HepG2 (cell line): ENCODE data around the gene HOXA7. TPM values are rescaled to one million over a fixed set of nuclear protein-coding genes. Genes with fewer than 3 reads are reported as not detected.

Source experiments
- ATAC-seq: fragments of 200-7000 bp; cut with Tn5 transposase; 3 replicates; pipeline ENCODE4 v1.9.1; 2020; ENCODE audit warnings: mild to moderate bottlenecking, moderate library complexity
- BruUV-seq: library from RNA; stranded (reverse); fragments of 400-500 nt; replicated peaks from 2 replicates; lab custom pipeline; 2021; lab: Mats Ljungman, UMichigan
- CTCF ChIA-PET: fragments of 300-600 bp; formaldehyde crosslinking; extraction: SDS; loops from one replicate; lab custom pipeline; 2021; ENCODE audit warnings: low total read pairs, inconsistent platforms, low intra/inter-chr PET ratio; lab: Yijun Ruan, JAX
- POLR2A ChIA-PET: fragments of 350-600 bp; sonication (Branson Sonifier 250); formaldehyde crosslinking; loops from one replicate; lab custom pipeline; 2020; ENCODE audit warnings: antibody characterized with exemption, inconsistent platforms; lab: Yijun Ruan, JAX
- DNase-seq: peaks from one replicate; pipeline ENCODE4 v3.0.0-alpha.2; 2015; ENCODE audit warnings: low spot score
- FAIRE-seq: peaks from 3 replicates; lab custom pipeline; 2011; peaks lifted over from hg19 to GRCh38; lab: Jason Lieb, UNC
- H2AFZ ChIP-seq: one replicate; pipeline ENCODE4 v1.6.1; 2011; ENCODE audit warnings: low read length, inconsistent platforms
- H3K27ac ChIP-seq: fragments of 300-600 bp; 3 replicates; pipeline ENCODE4 v1.8.0; 2011; ENCODE audit warnings: mixed run types, mild to moderate bottlenecking, mixed read lengths, low read length, inconsistent platforms; ENCODE audit not compliant: insufficient read depth; ENCODE audit errors: extremely low read length
- H3K27me3 ChIP-seq, 2 experiments: fragments of 200-600 bp in 1 of 2; 2 replicates in 1 of 2; 3 replicates in 1 of 2; pipeline versions ENCODE4 v1.6.0 to v1.8.0; 2011; ENCODE audit warnings: low read length in 2 of 2, mild to moderate bottlenecking in 2 of 2, moderate library complexity in 2 of 2, inconsistent platforms in 1 of 2; ENCODE audit not compliant: insufficient read depth in 2 of 2, control insufficient read depth in 1 of 2
- H3K36me3 ChIP-seq, 2 experiments: fragments of 200-600 bp in 1 of 2; replicated peaks in 1 of 2; 2 replicates in 1 of 2; 3 replicates in 1 of 2; pipeline versions ENCODE4 v1.5.1 to v1.8.0; 2011; ENCODE audit warnings: low read length in 2 of 2, inconsistent platforms in 1 of 2; ENCODE audit not compliant: insufficient read depth in 2 of 2, control insufficient read depth in 1 of 2
- H3K4me1 ChIP-seq: 2 replicates; pipeline ENCODE4 v1.5.1; 2012; ENCODE audit warnings: low read length, inconsistent platforms; ENCODE audit not compliant: insufficient read depth
- H3K4me2 ChIP-seq: 2 replicates; pipeline ENCODE4 v1.6.0; 2011; ENCODE audit warnings: low read depth, low read length, inconsistent platforms
- H3K4me3 ChIP-seq, 3 experiments: fragments of 200-600 bp in 1 of 3; sonication (generic), shearing (Covaris generic) in 1 of 3; replicated peaks in 1 of 3; 2 replicates each; pipeline ENCODE4 v1.5.1; 2011 to 2016; ENCODE audit warnings: low read length in 3 of 3, inconsistent platforms in 2 of 3, low read depth in 2 of 3, mild to moderate bottlenecking in 2 of 3, control low read depth in 1 of 3, mixed read lengths in 1 of 3; ENCODE audit not compliant: insufficient read depth in 1 of 3
- H3K79me2 ChIP-seq: one replicate; pipeline ENCODE4 v1.6.1; 2011; ENCODE audit warnings: low read length, inconsistent platforms; ENCODE audit not compliant: insufficient read depth
- H3K9ac ChIP-seq: 2 replicates; pipeline ENCODE4 v1.6.0; 2011; ENCODE audit warnings: mild to moderate bottlenecking, low read depth, low read length, inconsistent platforms; ENCODE audit not compliant: insufficient read depth
- H3K9me3 ChIP-seq: 2 replicates; pipeline ENCODE4 v1.5.1; 2012; ENCODE audit warnings: mild to moderate bottlenecking, low read length
- H4K20me1 ChIP-seq: 2 replicates; pipeline ENCODE4 v1.6.0; 2011; ENCODE audit warnings: inconsistent platforms, mild to moderate bottlenecking, low read length, moderate library complexity; ENCODE audit not compliant: insufficient read depth
- AGO2 ChIP-seq: fragments of 200-400 bp; formaldehyde crosslinking; optimal IDR thresholded peaks from 2 replicates; pipeline ENCODE3; 2017; ENCODE audit warnings: mild to moderate bottlenecking, low read depth, low read length, moderate library complexity
- AHR ChIP-seq: IDR thresholded peaks from 2 replicates; pipeline ENCODE4 v1.6.1; 2018; ENCODE audit warnings: missing genetic modification reagents, missing compliant biosample characterization
- ARID2 ChIP-seq: sonication (generic); formaldehyde crosslinking; IDR thresholded peaks from 2 replicates; pipeline ENCODE4 v1.8.1; 2022; ENCODE audit warnings: mild to moderate bottlenecking, missing genetic modification reagents, borderline replicate concordance
- BRD4 ChIP-seq: sonication (generic); formaldehyde crosslinking; IDR thresholded peaks from 2 replicates; pipeline ENCODE4 v1.4.0; 2020; ENCODE audit warnings: missing genetic modification reagents
- GZF1 ChIP-seq: sonication (generic); formaldehyde crosslinking; IDR thresholded peaks from 2 replicates; pipeline ENCODE4 v1.5.1; 2020; ENCODE audit warnings: mild to moderate bottlenecking, missing genetic modification reagents
- HDAC6 ChIP-seq: fragments of 200-600 bp; sonication (generic); IDR thresholded peaks from 2 replicates; pipeline ENCODE4 v1.7.0; 2017; ENCODE audit warnings: mild to moderate bottlenecking, antibody characterized with exemption, low read length, low read depth
- IRF2 ChIP-seq: IDR thresholded peaks from 2 replicates; pipeline ENCODE4 v1.6.1; 2018; ENCODE audit warnings: missing genetic modification reagents, missing compliant biosample characterization
- NFIC ChIP-seq: IDR thresholded peaks from 2 replicates; pipeline ENCODE4 v1.6.1; 2012; ENCODE audit warnings: mild to moderate bottlenecking, low read length, inconsistent platforms
- TSC22D2 ChIP-seq: sonication (generic); formaldehyde crosslinking; IDR thresholded peaks from 2 replicates; pipeline ENCODE4 v1.5.1; 2020; ENCODE audit warnings: missing genetic modification reagents, mild to moderate bottlenecking, borderline replicate concordance
- ZNF598 ChIP-seq: sonication (generic); formaldehyde crosslinking; IDR thresholded peaks from 2 replicates; pipeline ENCODE4 v1.5.1; 2020; ENCODE audit warnings: mild to moderate bottlenecking, missing genetic modification reagents, borderline replicate concordance
- WGBS: methylation state at CpG from one replicate; pipeline ENCODE4 v1.1.6; 2017; ENCODE audit warnings: low lambda C conversion rate; 5-methylcytosine and 5-hydroxymethylcytosine counted together
- in situ Hi-C: cut with HindIII; loops from 2 replicates; pipeline ENCODE4 v1.10.0; 2017; ENCODE audit warnings: low pct_unique_long_range_greater_than_20kb; ENCODE audit not compliant: extremely low pct_ligation_motif_present
- intact Hi-C: fragments of 100-400 bp; cut with micrococcal nuclease; formaldehyde crosslinking; loops from one replicate; pipeline ENCODE4 v1.10.0; 2022; ENCODE audit not compliant: unreplicated experiment
- polyA plus RNA-seq, 8 experiments: library from polyadenylated mRNA; depleted of rRNA in 3 of 8; stranded (reverse) in 7 of 8; unstranded in 1 of 8; fragments of >200 nt; fragmentation: Illumina TruSeq in 4 of 8; extraction: Trizol in 4 of 8; gene quantifications; 2 replicates each; pipeline versions ENCODE4 v1.2.1 to v1.2.3, GENCODE V29; 2011 to 2016; ENCODE audit warnings: low read depth in 4 of 8, missing spikeins in 1 of 8, mixed read lengths in 1 of 8; ENCODE audit not compliant: insufficient read depth in 1 of 8
- total RNA-seq, 5 experiments: library from RNA; depleted of rRNA; stranded (reverse); fragments of >200 nt; fragmentation: Illumina TruSeq; extraction: Trizol; gene quantifications; 2 replicates each; pipeline ENCODE4 v1.2.3, GENCODE V29; 2016; ENCODE audit warnings: low read depth in 1 of 5
- TF ChIP-seq, protein P1 (sequence below): sonication (generic); formaldehyde crosslinking; IDR thresholded peaks from 2 replicates; pipeline ENCODE4 v1.4.0; 2020; ENCODE audit warnings: missing genetic modification reagents, borderline replicate concordance

HOXA7 gene
- total and polyA plus RNA-seq, 2 of the 13 experiments (the other 11 are each of a cell fraction or from before 2014, with no cell fraction given): 0.05 TPM; not detected in 1

DNA sequence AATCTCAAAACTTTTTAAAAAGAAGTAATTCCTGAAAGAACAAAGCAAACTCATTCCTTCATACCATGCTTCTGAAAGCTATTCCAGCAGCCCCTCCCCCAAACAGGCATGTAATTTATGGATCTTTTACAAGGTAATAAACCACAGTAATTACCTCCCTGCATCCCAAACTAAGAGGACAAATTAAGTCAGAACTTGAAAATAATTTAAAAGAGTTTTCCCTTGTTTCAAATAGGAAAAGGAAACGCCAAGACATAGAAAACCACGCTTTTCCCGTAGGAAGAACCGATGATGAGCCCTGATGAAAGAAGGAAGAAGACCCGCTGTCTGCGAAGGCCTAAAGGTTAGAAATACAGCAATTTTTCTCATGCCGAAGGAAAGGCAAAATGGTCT lies 34.8 kb downstream of the HOXA7 start:
- WGBS: 2% methylated on average over 7 of the region's 7 CpGs
- H3K4me2 ChIP-seq: peak overlapping the region; percentile 87
- intact Hi-C loops (loop anchor here (1.0 kb wide), 1 partner anchor 9 kb away; the partner anchor contains the start of gene HOXA4), in situ Hi-C loops (no loop called here)
- peaks cover 71% of the 10 kb centered on the region for H3K4me1 ChIP-seq
- peaks cover 13% of the 10 kb centered on the region for H4K20me1 ChIP-seq
- peaks cover 0 to 8% of the 10 kb centered on the region in 2 experiments; a peak in 2 of 5 replicates for H3K36me3 ChIP-seq
- 0 out of 2 replicates have a peak, but pooled peaks have one; percentile 66 for TF ChIP-seq HDAC6
- TF ChIP-seq AGO2: peak; percentile 19
- TF ChIP-seq NFIC: no peak
- TF ChIP-seq GZF1 (CRISPR knock-in tag): no peak
- TF ChIP-seq IRF2: no peak
- no peak for TF ChIP-seq AHR (CRISPR knock-in tag)
- 0 out of 2 replicates have a peak, but pooled peaks have one; percentile 13 for TF ChIP-seq ARID2 (CRISPR knock-in tag)
- no peak for TF ChIP-seq TSC22D2
- no peak for TF ChIP-seq BRD4
- TF ChIP-seq, protein P1, sequence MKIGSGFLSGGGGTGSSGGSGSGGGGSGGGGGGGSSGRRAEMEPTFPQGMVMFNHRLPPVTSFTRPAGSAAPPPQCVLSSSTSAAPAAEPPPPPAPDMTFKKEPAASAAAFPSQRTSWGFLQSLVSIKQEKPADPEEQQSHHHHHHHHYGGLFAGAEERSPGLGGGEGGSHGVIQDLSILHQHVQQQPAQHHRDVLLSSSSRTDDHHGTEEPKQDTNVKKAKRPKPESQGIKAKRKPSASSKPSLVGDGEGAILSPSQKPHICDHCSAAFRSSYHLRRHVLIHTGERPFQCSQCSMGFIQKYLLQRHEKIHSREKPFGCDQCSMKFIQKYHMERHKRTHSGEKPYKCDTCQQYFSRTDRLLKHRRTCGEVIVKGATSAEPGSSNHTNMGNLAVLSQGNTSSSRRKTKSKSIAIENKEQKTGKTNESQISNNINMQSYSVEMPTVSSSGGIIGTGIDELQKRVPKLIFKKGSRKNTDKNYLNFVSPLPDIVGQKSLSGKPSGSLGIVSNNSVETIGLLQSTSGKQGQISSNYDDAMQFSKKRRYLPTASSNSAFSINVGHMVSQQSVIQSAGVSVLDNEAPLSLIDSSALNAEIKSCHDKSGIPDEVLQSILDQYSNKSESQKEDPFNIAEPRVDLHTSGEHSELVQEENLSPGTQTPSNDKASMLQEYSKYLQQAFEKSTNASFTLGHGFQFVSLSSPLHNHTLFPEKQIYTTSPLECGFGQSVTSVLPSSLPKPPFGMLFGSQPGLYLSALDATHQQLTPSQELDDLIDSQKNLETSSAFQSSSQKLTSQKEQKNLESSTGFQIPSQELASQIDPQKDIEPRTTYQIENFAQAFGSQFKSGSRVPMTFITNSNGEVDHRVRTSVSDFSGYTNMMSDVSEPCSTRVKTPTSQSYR (CRISPR knock-in tag): peak; percentile 64; the same call in 1 of the 2 replicates
- no peak for TF ChIP-seq ZNF598 (CRISPR knock-in tag)
- H3K27me3 ChIP-seq: no peaks in the 10 kb centered on the region; a peak in 1 of 5 replicates
- no peak overlapping the region for H2AFZ ChIP-seq
- peaks cover 56% of the 10 kb centered on the region for H3K79me2 ChIP-seq
- DNase-seq: no peak
- no peaks in the 10 kb centered on the region for H3K9me3 ChIP-seq
- BruUV-seq: TSS peak; percentile 76
- POLR2A ChIA-PET: interaction anchor here (1.0 to 5.8 kb wide), 19 partner anchors 7 to 773 kb away, joined by 3 to 118 read pairs (median 5); partner anchors contain the start of genes HOXA1, HOXA4, HOXA5 and SKAP2
- peak overlapping the region; percentile 96 for H3K27ac ChIP-seq
- ATAC-seq: no peak
- H3K4me3 ChIP-seq: peak overlapping the region; percentile 82 to 95 (median 87)
- peak; percentile 8 for FAIRE-seq
- peak overlapping the region; percentile 88 for H3K9ac ChIP-seq
- CTCF ChIA-PET: no interaction called here
